Measurements from ENCODE around the gene PRPSAP1. TPM values are rescaled to one million over a fixed set of nuclear protein-coding genes. Genes with fewer than 3 reads are reported as not detected.
A peak's percentile ranks its signal among the peaks of the same experiment; 100 is the strongest.
"Not testable (repeated sequence)": the region's sequence is repeated elsewhere in the genome, so short reads cannot be mapped to it uniquely, and the experiment has no call there.

The PRPSAP1 gene
- polyA plus RNA-seq, 3 donors, result 45.8 to 58.2 (median 51.2) TPM

DNA sequence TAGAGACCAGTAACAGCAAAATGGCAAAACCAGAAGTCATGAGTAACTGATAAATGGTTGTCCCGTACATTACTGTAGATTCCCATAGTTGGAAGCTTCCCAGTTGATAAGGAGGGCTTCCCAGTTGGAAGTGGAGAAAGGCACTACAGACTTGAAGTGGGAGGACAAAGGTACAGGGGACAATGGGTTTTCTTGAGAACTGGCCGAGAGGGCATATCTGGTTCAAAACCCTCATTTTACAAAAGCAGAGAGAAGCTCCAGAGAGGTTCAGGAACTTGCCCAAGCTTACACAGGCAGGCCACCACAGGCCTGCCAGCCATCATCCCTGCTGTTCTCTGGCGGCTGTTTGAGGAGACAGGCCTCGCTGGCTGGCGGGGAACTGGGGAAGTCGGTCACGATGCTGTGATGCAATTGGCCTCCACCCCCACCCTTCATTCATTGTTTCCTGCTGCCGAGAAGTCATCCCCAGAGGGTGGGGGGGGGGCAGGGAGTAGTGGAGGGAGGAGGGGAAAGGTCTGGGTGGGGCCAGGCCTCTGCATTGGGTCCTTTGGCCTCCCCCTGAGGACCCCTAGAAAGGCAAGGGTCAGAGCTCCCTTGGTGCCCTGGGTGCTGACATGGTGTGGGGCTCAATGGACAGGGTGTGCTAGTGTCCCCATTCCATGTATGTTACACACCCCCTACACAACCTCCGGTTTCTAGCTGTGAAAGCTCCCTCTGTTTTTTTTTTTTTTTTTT lies 85.5 kb downstream of the PRPSAP1 start:
- Histone ChIP-seq H3K27me3 (ENCODE audit: control insufficient read depth in 2 of 2, insufficient read depth in 2 of 2, low read length in 2 of 2) (no peaks in the 10 kb centered on the region), H3K4me2 (replicated peaks; ENCODE audit: extremely low read depth, low read length, poor library complexity, severe bottlenecking) (peak overlapping the region; percentile 86), H3K79me2 (ENCODE audit: insufficient read depth, low read length) (peaks cover 50% of the 10 kb centered on the region), H3K4me1 (ENCODE audit: control insufficient read depth in 1 of 2, insufficient read depth in 2 of 2, low read length in 2 of 2) (peaks cover 75 to 80% of the 10 kb centered on the region in 2 donors), H3K27ac (ENCODE audit: low read depth in 1 of 2, low read length in 2 of 2) (peak overlapping the region; percentile 84 to 87), H4K20me1 (ENCODE audit: insufficient read depth, low read length) (peaks cover 31% of the 10 kb centered on the region), H3K36me3 (replicated peaks in 1 of 2; ENCODE audit: control insufficient read depth in 1 of 2, insufficient read depth in 2 of 2, low read length in 2 of 2) (peaks cover 13 to 16% of the 10 kb centered on the region in 2 donors), H3K9ac (ENCODE audit: insufficient read depth, low read length, poor library complexity, severe bottlenecking) (peak overlapping the region; percentile 92), H3K4me3 (replicated peaks in 1 of 3; ENCODE audit: low read depth in 2 of 3, low read length in 3 of 3) (peak overlapping the region in 1 of 3 experiments; percentile 97), H2AFZ (ENCODE audit: insufficient read depth, low read depth, low read length, poor library complexity, severe bottlenecking) (no peak overlapping the region), H3K9me3 (replicated peaks in 1 of 2; ENCODE audit: control insufficient read depth in 1 of 2, insufficient read depth in 1 of 2, low read length in 2 of 2) (no peaks in the 10 kb centered on the region)
- Mint-ChIP-seq H3K4me1 (peaks cover 71% of the 10 kb centered on the region), H3K27ac (peak overlapping the region; percentile 95 to 98 (median 96)), H3K9me3 (no peaks in the 10 kb centered on the region), H3K36me3 (peaks cover 22 to 30% of the 10 kb centered on the region in 2 donors), H3K4me3 (peak overlapping the region; percentile 69 to 77), H3K27me3 (ENCODE audit: low read depth in 3 of 3) (peaks cover 0 to 3% (median 0%) of the 10 kb centered on the region in 3 donors)
- peak; percentile 93 to 94 (median 94) for DNase-seq
- intact Hi-C loops (cut with micrococcal nuclease), result loop anchor here in 1 of 2 donors (5.0 to 10.0 kb wide), 5 partner anchors 36 to 493 kb away; partner anchors contain the start of genes EXOC7, MFSD11 and SRSF2
- TF ChIP-seq, protein P1, sequence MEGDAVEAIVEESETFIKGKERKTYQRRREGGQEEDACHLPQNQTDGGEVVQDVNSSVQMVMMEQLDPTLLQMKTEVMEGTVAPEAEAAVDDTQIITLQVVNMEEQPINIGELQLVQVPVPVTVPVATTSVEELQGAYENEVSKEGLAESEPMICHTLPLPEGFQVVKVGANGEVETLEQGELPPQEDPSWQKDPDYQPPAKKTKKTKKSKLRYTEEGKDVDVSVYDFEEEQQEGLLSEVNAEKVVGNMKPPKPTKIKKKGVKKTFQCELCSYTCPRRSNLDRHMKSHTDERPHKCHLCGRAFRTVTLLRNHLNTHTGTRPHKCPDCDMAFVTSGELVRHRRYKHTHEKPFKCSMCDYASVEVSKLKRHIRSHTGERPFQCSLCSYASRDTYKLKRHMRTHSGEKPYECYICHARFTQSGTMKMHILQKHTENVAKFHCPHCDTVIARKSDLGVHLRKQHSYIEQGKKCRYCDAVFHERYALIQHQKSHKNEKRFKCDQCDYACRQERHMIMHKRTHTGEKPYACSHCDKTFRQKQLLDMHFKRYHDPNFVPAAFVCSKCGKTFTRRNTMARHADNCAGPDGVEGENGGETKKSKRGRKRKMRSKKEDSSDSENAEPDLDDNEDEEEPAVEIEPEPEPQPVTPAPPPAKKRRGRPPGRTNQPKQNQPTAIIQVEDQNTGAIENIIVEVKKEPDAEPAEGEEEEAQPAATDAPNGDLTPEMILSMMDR (IDR thresholded peaks at IDR 0.05), result no peak
- 13% methylated on average over 1 of the region's 9 CpGs for WGBS (ENCODE audit: insufficient coverage)

DNA sequence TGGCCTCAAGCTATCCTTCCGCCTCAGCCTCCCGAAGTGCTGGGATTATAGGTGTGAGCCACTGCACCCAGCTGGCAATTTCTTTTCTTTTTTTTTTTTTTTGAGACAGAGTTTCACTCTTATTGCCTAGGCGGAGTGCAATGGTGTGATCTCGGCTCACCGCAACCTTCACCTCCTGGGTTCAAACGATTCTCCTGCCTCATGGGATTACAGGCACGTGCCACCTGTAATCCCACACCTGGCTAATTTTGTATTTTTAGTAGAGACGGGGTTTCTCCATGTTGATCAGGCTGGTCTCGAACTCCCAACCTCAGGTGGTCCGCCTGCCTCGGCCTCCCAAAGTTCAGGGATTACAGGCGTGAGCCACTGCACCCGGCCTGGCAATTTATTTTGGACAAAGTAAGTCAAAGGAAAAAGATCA lies 86.1 kb downstream of the PRPSAP1 start:
- Histone ChIP-seq H4K20me1 (ENCODE audit: insufficient read depth, low read length) (peaks cover 31% of the 10 kb centered on the region), H3K9ac (ENCODE audit: insufficient read depth, low read length, poor library complexity, severe bottlenecking) (peak overlapping the region; percentile 92), H3K4me1 (ENCODE audit: control insufficient read depth in 1 of 2, insufficient read depth in 2 of 2, low read length in 2 of 2) (peaks cover 75 to 80% of the 10 kb centered on the region in 2 donors), H3K27ac (ENCODE audit: low read depth in 1 of 2, low read length in 2 of 2) (peak overlapping the region; percentile 84 to 87), H3K79me2 (ENCODE audit: insufficient read depth, low read length) (peaks cover 50% of the 10 kb centered on the region), H3K4me3 (replicated peaks in 1 of 3; ENCODE audit: low read depth in 2 of 3, low read length in 3 of 3) (peak overlapping the region in 1 of 3 experiments; percentile 97), H3K4me2 (replicated peaks; ENCODE audit: extremely low read depth, low read length, poor library complexity, severe bottlenecking) (peak overlapping the region; percentile 86), H3K36me3 (replicated peaks in 1 of 2; ENCODE audit: control insufficient read depth in 1 of 2, insufficient read depth in 2 of 2, low read length in 2 of 2) (peaks cover 13 to 16% of the 10 kb centered on the region in 2 donors)
- Mint-ChIP-seq H3K4me3 (peak overlapping the region; percentile 69 to 77), H3K27ac (peak overlapping the region; percentile 95 to 98 (median 96)), H3K4me1 (peaks cover 71% of the 10 kb centered on the region), H3K36me3 (peaks cover 24 to 30% of the 10 kb centered on the region in 2 donors)
- not testable (repeated sequence) for H3K27me3 ChIP-seq (ENCODE audit: control insufficient read depth in 2 of 2, insufficient read depth in 2 of 2, low read length in 2 of 2); DNase-seq; H3K9me3 Mint-ChIP-seq; H2AFZ ChIP-seq (ENCODE audit: insufficient read depth, low read depth, low read length, poor library complexity, severe bottlenecking); H3K27me3 Mint-ChIP-seq (ENCODE audit: low read depth in 3 of 3); H3K9me3 ChIP-seq (replicated peaks in 1 of 2; ENCODE audit: control insufficient read depth in 1 of 2, insufficient read depth in 1 of 2, low read length in 2 of 2)
- intact Hi-C loops (cut with micrococcal nuclease), result loop anchor here in 1 of 2 donors (5.0 to 10.0 kb wide), 5 partner anchors 35 to 493 kb away; partner anchors contain the start of genes EXOC7, MFSD11 and SRSF2
- 88% methylated on average over 6 of the region's 13 CpGs for WGBS (ENCODE audit: insufficient coverage)
